Muscle layer of duodenum (tissue), 2 donors: Measurements from ENCODE around the gene TEKT1.
A peak's percentile ranks its signal among the peaks of the same experiment; 100 is the strongest.
"Not testable (repeated sequence)": the region's sequence is repeated elsewhere in the genome, so short reads cannot be mapped to it uniquely, and the experiment has no call there.

ENCODE experiments used
- H3K27ac ChIP-seq: one replicate; pipeline ENCODE4 v1.7.0; 2013; ENCODE audit warnings: mild to moderate bottlenecking, low read length
- H3K27me3 ChIP-seq: one replicate; pipeline ENCODE4 v1.7.0; 2013; ENCODE audit warnings: low read depth, mild to moderate bottlenecking, control low read depth, low read length
- H3K36me3 ChIP-seq, 2 donors: one replicate each; pipeline ENCODE4 v1.7.0; 2013; ENCODE audit warnings: low read length in 2 of 2, control low read depth in 1 of 2, mild to moderate bottlenecking in 1 of 2; ENCODE audit not compliant: insufficient read depth in 2 of 2, control insufficient read depth in 1 of 2
- H3K4me1 ChIP-seq, 2 donors: one replicate each; pipeline ENCODE4 v1.7.0; 2013; ENCODE audit warnings: low read length in 2 of 2, mild to moderate bottlenecking in 2 of 2, control low read depth in 1 of 2, moderate library complexity in 1 of 2; ENCODE audit not compliant: insufficient read depth in 2 of 2, control insufficient read depth in 1 of 2
- H3K4me3 ChIP-seq, 2 donors: one replicate each; pipeline ENCODE4 v1.7.0; 2013; ENCODE audit warnings: low read length in 2 of 2, low read depth in 1 of 2, mild to moderate bottlenecking in 1 of 2
- H3K9me3 ChIP-seq, 2 donors: one replicate each; pipeline ENCODE4 v1.7.0; 2013; ENCODE audit warnings: low read length in 2 of 2, control low read depth in 1 of 2, mild to moderate bottlenecking in 1 of 2; ENCODE audit not compliant: control insufficient read depth in 1 of 2
- donor health status: healthy.

The TEKT1 gene

DNA sequence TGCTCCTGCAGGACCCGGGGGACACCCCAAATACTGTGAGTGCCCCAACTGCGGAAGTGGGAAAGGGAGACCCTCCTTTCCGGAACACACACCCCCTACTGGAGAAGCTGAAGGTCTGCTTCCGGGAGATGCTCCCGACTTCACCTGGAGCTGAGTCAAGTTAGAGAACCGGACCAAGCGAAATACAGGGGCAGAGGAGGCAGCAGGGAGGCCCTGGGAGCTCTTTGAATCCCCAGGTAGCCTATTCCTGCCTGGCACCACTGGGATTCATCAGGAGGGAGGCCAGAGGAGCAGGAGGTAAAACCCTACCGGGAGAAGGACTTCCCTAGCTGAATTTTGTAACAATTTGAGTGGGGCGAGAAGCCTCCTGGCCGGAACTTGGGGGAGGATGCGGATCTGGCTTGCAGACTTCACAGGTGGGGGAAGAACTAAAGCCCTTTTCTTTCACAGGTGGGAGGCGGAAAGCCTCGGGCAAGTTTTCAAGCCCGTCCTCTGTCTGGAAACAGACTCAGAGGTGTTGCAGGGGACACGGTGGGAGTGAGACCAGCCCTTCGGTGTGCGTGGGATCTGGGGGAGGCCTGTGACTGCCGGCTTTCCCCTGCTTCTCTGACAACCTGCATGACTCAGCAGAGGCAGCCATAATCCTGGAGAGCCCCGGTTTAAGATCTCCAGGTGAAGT, 22.4 kb upstream of the TEKT1 start:
- H3K36me3 ChIP-seq, result no peaks in the 10 kb centered on the region
- no peak overlapping the region for H3K27ac ChIP-seq
- H3K4me3 ChIP-seq, result peak overlapping the region in 1 of 2 donors; percentile 8
- H3K4me1 ChIP-seq, result no peaks in the 10 kb centered on the region
- H3K9me3 ChIP-seq, result no peaks in the 10 kb centered on the region
- H3K27me3 ChIP-seq, result no peaks in the 10 kb centered on the region

DNA sequence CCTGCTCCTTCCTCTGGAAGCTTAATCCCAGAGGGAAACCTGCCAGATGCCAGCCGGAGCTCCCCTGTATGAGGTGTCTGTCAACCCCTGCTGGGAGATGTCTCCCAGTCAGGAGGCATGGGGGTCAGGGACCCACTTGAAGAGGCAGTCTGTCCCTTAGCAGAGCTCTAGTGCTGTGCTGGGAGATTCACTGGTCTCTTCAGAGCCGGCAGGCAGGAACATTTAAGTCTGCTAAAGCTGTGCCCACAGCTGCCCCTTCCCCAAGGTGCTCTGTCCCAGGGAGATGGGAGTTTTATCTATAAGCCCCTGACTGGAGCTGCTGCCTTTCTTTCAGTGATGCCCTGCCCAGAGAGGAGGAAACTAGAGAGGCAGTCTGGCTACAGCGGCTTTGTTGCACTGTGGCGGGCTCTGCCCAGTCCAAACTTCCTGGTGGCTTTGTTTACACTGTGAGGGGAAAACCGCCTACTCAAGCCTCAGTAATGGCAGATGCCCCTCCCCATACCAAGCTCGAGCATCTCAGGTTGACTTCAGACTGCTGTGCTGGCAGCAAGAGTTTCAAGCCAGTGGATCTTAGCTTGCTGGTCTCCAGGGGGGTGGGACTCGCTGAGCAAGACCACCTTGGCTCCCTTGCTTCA, 17.1 kb upstream of the TEKT1 start:
- not testable (repeated sequence) for H3K27me3 ChIP-seq, H3K4me3 ChIP-seq, H3K4me1 ChIP-seq, H3K9me3 ChIP-seq, H3K36me3 ChIP-seq, H3K27ac ChIP-seq

DNA sequence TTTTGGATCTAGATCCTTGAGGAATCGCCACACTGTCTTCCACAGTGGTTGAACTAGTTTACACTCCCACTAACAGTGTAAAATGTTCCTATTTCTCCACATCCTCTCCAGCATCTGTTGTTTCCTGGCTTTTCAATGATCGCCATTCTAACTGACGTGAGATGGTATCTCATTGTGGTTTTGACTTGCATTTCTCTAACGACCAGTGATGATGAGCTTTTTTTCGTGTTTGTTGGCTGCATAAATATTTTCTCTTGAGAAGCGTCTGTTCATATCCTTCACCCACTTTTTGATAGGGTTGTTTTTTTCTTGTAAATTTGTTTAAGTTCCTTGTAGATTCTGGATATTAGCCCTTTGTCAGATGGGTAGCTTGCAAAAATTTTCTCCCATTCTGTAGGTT, 14.6 kb upstream of the TEKT1 start:
- not testable (repeated sequence) for H3K27ac ChIP-seq, H3K4me1 ChIP-seq, H3K36me3 ChIP-seq, H3K27me3 ChIP-seq, H3K9me3 ChIP-seq, H3K4me3 ChIP-seq

DNA sequence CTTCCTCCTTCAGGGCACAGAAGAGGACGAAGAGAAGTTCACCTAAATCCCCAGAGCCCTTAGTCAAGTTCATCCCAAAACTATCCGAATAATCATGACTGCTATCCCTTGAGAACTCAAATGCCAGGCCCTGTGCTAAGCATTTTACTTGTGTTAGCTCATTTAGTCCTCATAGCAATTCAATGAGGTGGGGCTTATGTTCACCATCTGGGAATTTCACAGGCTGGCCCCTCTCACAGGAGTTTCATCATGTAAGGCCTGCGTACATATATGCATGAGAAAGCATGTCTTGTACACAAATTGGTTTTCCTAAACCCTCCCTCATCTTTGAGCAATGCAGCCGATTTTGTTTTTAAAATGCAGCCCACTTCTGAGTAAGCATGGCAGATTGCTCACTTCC, 12.9 kb upstream of the TEKT1 start:
- not testable (repeated sequence) for H3K36me3 ChIP-seq, H3K27me3 ChIP-seq, H3K4me3 ChIP-seq, H3K4me1 ChIP-seq, H3K9me3 ChIP-seq, H3K27ac ChIP-seq

DNA sequence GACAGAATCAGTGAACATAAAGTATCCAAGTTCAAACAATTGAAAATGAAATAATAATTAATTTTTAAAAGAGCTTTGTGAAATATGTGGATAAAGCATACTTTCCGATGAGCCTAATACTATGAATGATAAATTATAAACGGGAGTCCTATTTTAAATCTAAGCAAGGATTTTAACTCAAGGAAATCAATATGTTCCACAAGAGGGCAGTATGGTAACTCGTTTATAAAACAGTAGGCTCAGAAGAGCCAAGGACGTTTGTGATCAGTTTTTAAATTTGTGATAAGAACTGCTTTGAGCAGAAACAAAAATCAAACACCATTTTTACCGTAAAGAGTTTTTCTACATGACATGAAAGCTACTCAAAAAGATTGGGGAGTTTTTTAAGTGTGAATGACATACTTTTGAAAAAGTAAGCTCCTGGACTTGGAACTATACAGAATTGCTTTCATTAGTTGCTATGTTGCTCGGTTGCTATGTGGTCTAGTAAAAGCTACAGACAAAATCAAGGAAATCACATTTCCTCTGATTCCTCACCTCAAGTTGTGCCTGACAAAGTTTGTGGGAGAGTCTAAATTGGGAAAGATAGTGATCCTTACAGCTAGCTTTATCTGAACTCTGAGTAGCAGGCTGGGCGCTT, 11.8 kb upstream of the TEKT1 start:
- Histone ChIP-seq H3K9me3 (no peaks in the 10 kb centered on the region), H3K4me3 (no peak overlapping the region), H3K36me3 (no peaks in the 10 kb centered on the region), H3K27ac (peak overlapping the region; percentile 23), H3K4me1 (no peaks in the 10 kb centered on the region), H3K27me3 (peaks cover 4% of the 10 kb centered on the region)

DNA sequence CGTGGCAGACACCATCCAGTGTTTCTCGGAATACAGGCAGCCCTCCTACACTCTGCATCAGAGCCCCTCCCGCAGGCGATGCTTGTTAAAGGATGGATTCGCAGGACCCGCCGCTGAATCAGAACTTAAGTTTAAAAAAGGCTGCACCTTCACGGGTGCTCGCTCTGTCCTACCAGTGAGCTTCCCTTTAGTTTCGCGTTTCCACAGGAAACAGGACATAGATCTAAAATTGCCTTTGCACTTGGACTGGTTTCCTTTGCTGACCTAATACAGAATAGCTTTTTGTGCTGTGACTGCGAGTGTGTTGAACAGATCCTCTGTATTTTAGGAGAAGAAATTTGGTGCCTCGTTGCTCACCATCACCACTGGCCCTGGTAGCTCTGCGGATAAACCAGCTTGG, 10.2 kb upstream of the TEKT1 start:
- H3K4me3 ChIP-seq, H3K36me3 ChIP-seq, H3K4me1 ChIP-seq, H3K9me3 ChIP-seq, H3K27me3 ChIP-seq, H3K27ac ChIP-seq: not testable (repeated sequence)

DNA sequence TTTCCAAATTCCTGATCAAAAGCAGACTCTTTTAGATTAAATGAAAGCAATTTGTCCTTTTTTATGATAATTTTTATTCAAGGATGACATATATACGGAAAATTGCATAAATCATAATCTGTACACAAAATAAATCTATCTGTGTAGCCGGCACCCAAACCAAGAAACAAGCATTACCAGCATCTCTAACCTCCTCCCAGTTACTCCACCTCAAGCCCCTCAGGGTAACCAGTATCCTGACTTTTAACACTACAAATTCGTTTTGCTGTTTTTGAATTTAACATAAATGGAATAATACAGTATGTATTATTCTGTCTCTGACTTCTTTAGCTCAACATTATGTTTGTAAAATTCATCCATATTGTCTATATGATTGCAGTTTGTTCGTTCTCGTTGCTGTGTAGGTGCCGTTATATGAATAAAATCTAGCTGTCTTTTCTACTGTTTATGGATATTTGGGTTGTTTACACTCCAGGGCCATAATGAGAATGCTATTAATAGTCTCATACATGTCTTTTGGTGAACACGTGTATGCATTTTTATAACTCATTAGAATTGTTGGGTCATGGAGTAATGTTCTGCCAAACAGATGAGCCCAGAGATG, 1.0 kb downstream of the TEKT1 start:
- Histone ChIP-seq H3K9me3 (no peaks in the 10 kb centered on the region), H3K27me3 (peaks cover 24% of the 10 kb centered on the region), H3K36me3 (no peaks in the 10 kb centered on the region), H3K4me3 (no peak overlapping the region), H3K4me1 (peaks cover 0 to 11% of the 10 kb centered on the region in 2 donors), H3K27ac (no peak overlapping the region)

DNA sequence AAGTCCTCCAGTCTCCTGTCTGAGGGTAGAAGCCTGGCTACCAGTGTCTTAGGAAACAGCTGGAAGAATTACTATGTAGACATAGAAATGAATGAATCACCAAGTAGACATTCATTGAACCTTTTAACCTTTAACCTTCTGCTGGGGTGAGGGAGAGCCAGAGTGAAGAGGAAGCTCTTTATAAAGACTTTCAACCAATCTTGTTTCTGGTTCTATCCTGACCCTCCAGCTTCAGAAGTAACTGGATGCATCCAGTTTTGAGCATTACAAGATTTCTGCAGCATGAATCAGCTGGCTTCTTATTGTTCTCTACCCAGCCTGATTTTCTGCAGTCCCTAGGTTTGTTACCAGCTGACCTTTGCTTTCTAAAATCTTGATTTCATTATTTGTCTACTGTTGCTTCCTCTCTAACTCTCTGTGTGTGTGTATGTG, 8.5 kb downstream of the TEKT1 start:
- no peaks in the 10 kb centered on the region for H3K4me1 ChIP-seq
- no peak overlapping the region for H3K4me3 ChIP-seq
- no peak overlapping the region for H3K27ac ChIP-seq
- no peaks in the 10 kb centered on the region for H3K36me3 ChIP-seq
- H3K27me3 ChIP-seq, result no peaks in the 10 kb centered on the region
- H3K9me3 ChIP-seq, result no peaks in the 10 kb centered on the region

DNA sequence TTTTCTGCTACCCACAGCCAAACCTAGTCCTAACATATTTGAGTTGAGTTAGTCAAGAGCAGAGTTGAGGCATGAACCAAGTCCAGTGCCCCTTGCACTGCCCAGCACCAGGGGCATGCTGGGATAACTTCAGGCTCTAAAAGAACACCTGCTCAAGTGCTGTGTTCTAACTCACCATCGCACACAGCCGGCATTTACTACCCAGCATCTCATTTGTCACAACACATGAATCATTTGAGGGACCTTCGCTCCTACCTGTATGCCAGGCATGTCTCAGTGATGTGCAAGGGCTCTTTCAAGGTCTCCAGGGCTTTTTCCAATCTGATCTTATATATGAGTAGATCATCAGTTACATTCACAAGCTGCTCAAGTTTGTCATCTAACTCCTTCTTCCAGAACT, 12.6 kb downstream of the TEKT1 start:
- no peaks in the 10 kb centered on the region for H3K4me1 ChIP-seq
- H3K27me3 ChIP-seq, result no peaks in the 10 kb centered on the region
- H3K27ac ChIP-seq, result no peak overlapping the region
- no peaks in the 10 kb centered on the region for H3K9me3 ChIP-seq
- no peak overlapping the region for H3K4me3 ChIP-seq
- H3K36me3 ChIP-seq, result no peaks in the 10 kb centered on the region

DNA sequence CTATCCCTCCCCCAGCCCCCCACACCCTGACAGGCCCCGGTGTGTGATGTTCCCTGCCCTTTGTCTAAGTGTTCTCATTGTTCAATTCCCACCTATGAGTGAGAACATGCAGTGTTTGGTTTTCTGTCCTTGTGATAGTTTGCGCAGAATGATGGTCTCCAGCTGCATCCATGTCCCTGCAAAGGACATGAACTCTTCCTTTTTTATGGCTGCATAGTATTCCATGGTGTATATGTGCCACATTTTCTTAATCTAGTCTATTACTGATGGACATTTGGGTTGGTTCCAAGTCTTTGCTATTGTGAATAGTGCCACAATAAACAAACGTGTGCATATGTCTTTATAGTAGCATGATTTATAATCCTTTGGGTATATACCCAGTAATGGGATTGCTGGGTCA, 15.2 kb downstream of the TEKT1 start:
- H3K9me3 ChIP-seq, H3K36me3 ChIP-seq, H3K27me3 ChIP-seq, H3K4me1 ChIP-seq, H3K4me3 ChIP-seq, H3K27ac ChIP-seq: not testable (repeated sequence)

DNA sequence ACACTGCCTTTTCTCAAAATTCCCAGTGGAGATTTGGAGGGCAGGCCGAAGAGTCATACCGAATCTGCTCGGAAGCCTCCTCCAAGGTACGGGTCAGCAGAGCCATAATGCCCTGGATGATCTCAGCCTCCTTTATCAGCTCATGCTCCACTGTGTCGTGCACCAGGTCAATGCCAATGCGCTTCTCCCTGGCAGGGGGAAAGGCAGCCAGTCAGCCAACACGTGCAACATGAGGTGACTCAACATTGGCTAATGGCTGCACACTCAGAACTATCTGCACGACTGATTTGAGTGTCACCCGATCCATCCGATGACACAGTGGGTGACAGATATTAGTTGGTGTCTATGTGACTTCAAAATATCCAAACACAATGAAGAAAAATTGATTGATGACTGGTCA, 15.8 kb downstream of the TEKT1 start:
- Histone ChIP-seq H3K4me3 (no peak overlapping the region), H3K27me3 (peaks cover 4% of the 10 kb centered on the region), H3K36me3 (no peaks in the 10 kb centered on the region), H3K9me3 (no peaks in the 10 kb centered on the region), H3K4me1 (no peaks in the 10 kb centered on the region), H3K27ac (no peak overlapping the region)
